Gastroesophageal sphincter (tissue), 4 donors: Measurements from ENCODE around the gene FGF14. TPM values are rescaled to one million over a fixed set of nuclear protein-coding genes. Genes with fewer than 3 reads are reported as not detected.

Experiments used
- ATAC-seq: fragments of 150-250 bp; one replicate; pipeline ENCODE4 v1.9.1; 2016; ENCODE audit warnings: mild to moderate bottlenecking, moderate library complexity
- H3K27ac ChIP-seq, 4 donors: fragments of 200-600 bp; sonication (generic) in 3 of 4; 1 replicate in 3 of 4; 2 replicates in 1 of 4; pipeline ENCODE4 v1.5.1; 2016 to 2019
- H3K27me3 ChIP-seq: fragments of 200-600 bp; sonication (generic); one replicate; pipeline ENCODE4 v1.5.1; 2019
- H3K36me3 ChIP-seq, 2 donors: fragments of 200-600 bp; sonication (generic); one replicate each; pipeline ENCODE4 v1.5.1; 2019; ENCODE audit warnings: control low read depth in 1 of 2
- H3K4me1 ChIP-seq, 3 donors: fragments of 200-600 bp; sonication (generic); 1 replicate in 2 of 3; 2 replicates in 1 of 3; pipeline ENCODE4 v1.5.1; 2016 to 2019; ENCODE audit warnings: control low read depth in 2 of 3
- H3K4me3 ChIP-seq, 2 donors: fragments of 200-600 bp; sonication (generic); one replicate each; pipeline ENCODE4 v1.5.1; 2019; ENCODE audit warnings: mild to moderate bottlenecking in 1 of 2, moderate library complexity in 1 of 2
- H3K9me3 ChIP-seq, 3 donors: fragments of 200-600 bp; sonication (generic); one replicate each; pipeline ENCODE4 v1.5.1; 2017 to 2019; ENCODE audit warnings: control low read depth in 2 of 3
- CTCF ChIP-seq, 4 experiments: fragments of 200-600 bp in 2 of 4; fragments of 450-650 bp in 2 of 4; sonication (generic) in 1 of 4; IDR thresholded peaks; one replicate each; pipeline ENCODE4 v1.5.1; 2017 to 2019; ENCODE audit warnings: antibody characterized with exemption in 4 of 4, mild to moderate bottlenecking in 2 of 4, moderate library complexity in 2 of 4
- EP300 ChIP-seq: sonication (generic); formaldehyde crosslinking; IDR thresholded peaks from one replicate; pipeline ENCODE4 v1.6.1; 2017; ENCODE audit warnings: antibody characterized with exemption, mild to moderate bottlenecking
- POLR2A ChIP-seq, 2 donors: fragments of 450-650 bp; IDR thresholded peaks; one replicate each; pipeline ENCODE4 v1.6.1; 2017; ENCODE audit warnings: antibody characterized with exemption in 2 of 2, mild to moderate bottlenecking in 2 of 2, moderate library complexity in 1 of 2
- POLR2AphosphoS5 ChIP-seq: sonication (generic); formaldehyde crosslinking; IDR thresholded peaks from one replicate; pipeline ENCODE4 v1.6.1; 2017; ENCODE audit warnings: antibody characterized with exemption
- WGBS, 2 donors: methylation state at CpG; one replicate each; pipeline ENCODE4 v1.1.5; 2018; ENCODE audit warnings: low coverage in 1 of 2; 5-methylcytosine and 5-hydroxymethylcytosine counted together
- total RNA-seq, 4 donors: library from RNA; depleted of rRNA; stranded (reverse); fragments of >200 nt; gene quantifications; one replicate each; pipeline ENCODE4 v1.1.0, GENCODE V29; 2016

FGF14 gene
- total RNA-seq, 4 donors from 2014 or later: 0.31 to 2.0 (median 0.95) TPM

- H3K4me3 ChIP-seq: no peak overlapping the region
- H3K27me3 ChIP-seq: no peaks in the 10 kb centered on the region
- H3K9me3 ChIP-seq: no peaks in the 10 kb centered on the region
- H3K36me3 ChIP-seq: no peaks in the 10 kb centered on the region
- ATAC-seq: no peak
- no peaks in the 10 kb centered on the region for H3K4me1 ChIP-seq
- TF ChIP-seq POLR2A (IDR thresholded peaks at IDR 0.05) (no peak), CTCF (IDR thresholded peaks at IDR 0.05) (no peak), POLR2AphosphoS5 (no peak), EP300 (no peak)
- H3K27ac ChIP-seq: no peak overlapping the region
Measured at GRCh38 chr13:101967781-101968180, 434.1 kb downstream of the FGF14 start.

GRCh38 chr13:101967216-101967615 is 434.6 kb downstream of the FGF14 start:
- H3K36me3 ChIP-seq: no peaks in the 10 kb centered on the region
- H3K9me3 ChIP-seq: no peaks in the 10 kb centered on the region
- ATAC-seq: no peak
- no peaks in the 10 kb centered on the region for H3K27me3 ChIP-seq
- H3K27ac ChIP-seq: no peak overlapping the region
- no peaks in the 10 kb centered on the region for H3K4me1 ChIP-seq
- H3K4me3 ChIP-seq: no peak overlapping the region
- TF ChIP-seq POLR2A (IDR thresholded peaks at IDR 0.05) (no peak), EP300 (no peak), CTCF (IDR thresholded peaks at IDR 0.05) (no peak), POLR2AphosphoS5 (no peak)

GRCh38 chr13:101965096-101965495 is 436.8 kb downstream of the FGF14 start:
- no peak for ATAC-seq
- WGBS, 2 donors: 59 to 100% methylated on average over 2 to 3 of the region's 5 CpGs
- H3K4me1 ChIP-seq: no peaks in the 10 kb centered on the region
- no peaks in the 10 kb centered on the region for H3K9me3 ChIP-seq
- TF ChIP-seq POLR2AphosphoS5 (no peak), CTCF (IDR thresholded peaks at IDR 0.05) (no peak), POLR2A (IDR thresholded peaks at IDR 0.05) (no peak), EP300 (no peak)
- no peaks in the 10 kb centered on the region for H3K36me3 ChIP-seq
- no peaks in the 10 kb centered on the region for H3K27me3 ChIP-seq
- H3K27ac ChIP-seq: no peak overlapping the region
- H3K4me3 ChIP-seq: no peak overlapping the region

- Histone ChIP-seq H3K27me3 (no peaks in the 10 kb centered on the region), H3K27ac (no peak overlapping the region), H3K36me3 (no peaks in the 10 kb centered on the region), H3K4me1 (no peaks in the 10 kb centered on the region), H3K4me3 (no peak overlapping the region), H3K9me3 (no peaks in the 10 kb centered on the region)
- WGBS, 2 donors: 96 to 100% methylated on average over 1 to 3 of the region's 5 CpGs
- TF ChIP-seq POLR2AphosphoS5: no peak
- no peak for TF ChIP-seq EP300
- no peak for TF ChIP-seq CTCF (IDR thresholded peaks at IDR 0.05)
- TF ChIP-seq POLR2A (IDR thresholded peaks at IDR 0.05): no peak
- no peak for ATAC-seq
Measured at GRCh38 chr13:101959016-101959415, 442.8 kb downstream of the FGF14 start.

- TF ChIP-seq CTCF (IDR thresholded peaks at IDR 0.05) (no peak), POLR2A (IDR thresholded peaks at IDR 0.05) (no peak), POLR2AphosphoS5 (no peak), EP300 (no peak)
- Histone ChIP-seq H3K27me3 (no peaks in the 10 kb centered on the region), H3K36me3 (no peaks in the 10 kb centered on the region), H3K9me3 (no peaks in the 10 kb centered on the region), H3K4me3 (no peak overlapping the region), H3K4me1 (no peaks in the 10 kb centered on the region), H3K27ac (no peak overlapping the region)
- no peak for ATAC-seq
- WGBS, 2 donors: 45 to 54% methylated on average over 3 of the region's 3 CpGs
Measured at GRCh38 chr13:101955764-101956163, 446.1 kb downstream of the FGF14 start.
